CD4-positive, CD25-positive, alpha-beta regulatory T cell (primary cell): ENCODE measurements around the gene UBE2H. TPM values are rescaled to one million over a fixed set of nuclear protein-coding genes. Genes with fewer than 3 reads are reported as not detected.

Source experiments
- ATAC-seq, 2 donors: fragments of 150-1000 bp; cut with Tn5 transposase; one replicate each; pipeline ENCODE4 v1.10.0; 2021; ENCODE audit warnings: low read depth in 2 of 2, moderate number of reproducible peaks in 2 of 2, moderate library complexity in 1 of 2
- DNase-seq, 3 donors: peaks; one replicate each; pipeline versions ENCODE4 v3.0.0 to v3.0.0-alpha.2; 2012 to 2022; ENCODE audit warnings: mixed read lengths in 1 of 3
- H3K27ac ChIP-seq: one replicate; pipeline ENCODE4 v1.7.0; 2013; ENCODE audit warnings: mild to moderate bottlenecking, low read length; ENCODE audit not compliant: insufficient read depth, poor library complexity, severe bottlenecking
- H3K27me3 ChIP-seq: one replicate; pipeline ENCODE4 v1.7.0; 2013; ENCODE audit warnings: low read length; ENCODE audit not compliant: control insufficient read depth, insufficient read depth
- H3K36me3 ChIP-seq: one replicate; pipeline ENCODE4 v1.7.0; 2013; ENCODE audit warnings: mild to moderate bottlenecking, low read length, moderate library complexity; ENCODE audit not compliant: control insufficient read depth, insufficient read depth
- H3K4me1 ChIP-seq: 2 replicates; pipeline ENCODE4 v1.7.0; 2013; ENCODE audit warnings: mild to moderate bottlenecking, low read length; ENCODE audit not compliant: insufficient read depth, control insufficient read depth, poor library complexity, severe bottlenecking
- H3K4me3 ChIP-seq: one replicate; pipeline ENCODE4 v1.7.0; 2013; ENCODE audit warnings: low read depth, mild to moderate bottlenecking, low read length, moderate library complexity
- H3K9me3 ChIP-seq, 2 experiments: 1 replicate in 1 of 2; 2 replicates in 1 of 2; pipeline ENCODE4 v1.7.0; 2013; ENCODE audit warnings: low read length in 2 of 2, mild to moderate bottlenecking in 1 of 2, moderate library complexity in 1 of 2; ENCODE audit not compliant: control insufficient read depth in 2 of 2
- H3K27ac Mint-ChIP-seq, 3 donors: one replicate each; pipeline ENCODE4 v1.8.0; 2020 to 2022; ENCODE audit warnings: mild to moderate bottlenecking in 3 of 3, mixed read lengths in 3 of 3, moderate library complexity in 2 of 3
- H3K27me3 Mint-ChIP-seq: one replicate; pipeline ENCODE4 v1.8.0; 2022; ENCODE audit warnings: mild to moderate bottlenecking, mixed read lengths
- H3K36me3 Mint-ChIP-seq: one replicate; pipeline ENCODE4 v1.8.0; 2020; ENCODE audit warnings: mixed read lengths
- H3K4me1 Mint-ChIP-seq, 4 donors: one replicate each; pipeline ENCODE4 v1.8.0; 2020 to 2022; ENCODE audit warnings: mixed read lengths in 4 of 4, mild to moderate bottlenecking in 1 of 4
- H3K4me3 Mint-ChIP-seq, 4 donors: one replicate each; pipeline ENCODE4 v1.8.0; 2020 to 2022; ENCODE audit warnings: mild to moderate bottlenecking in 4 of 4, mixed read lengths in 4 of 4, moderate library complexity in 3 of 4
- H3K9me3 Mint-ChIP-seq, 7 donors: one replicate each; pipeline ENCODE4 v1.8.0; 2020 to 2022; ENCODE audit warnings: mixed read lengths in 7 of 7, mild to moderate bottlenecking in 3 of 7, moderate library complexity in 2 of 7
- polyA plus RNA-seq, 4 donors: library from polyadenylated mRNA; unstranded; fragments of 300-500 nt; fragmentation: Illumina TruSeq; gene quantifications; one replicate each; pipeline ENCODE4 v1.2.3, GENCODE V29; 2021
- total RNA-seq: library from RNA; stranded (reverse); gene quantifications from one replicate; pipeline ENCODE4 v1.2.3, GENCODE V29; 2022

The UBE2H gene
- total and polyA plus RNA-seq, 5 donors from 2014 or later, result 50.7 to 109 (median 63.5) TPM

DNA sequence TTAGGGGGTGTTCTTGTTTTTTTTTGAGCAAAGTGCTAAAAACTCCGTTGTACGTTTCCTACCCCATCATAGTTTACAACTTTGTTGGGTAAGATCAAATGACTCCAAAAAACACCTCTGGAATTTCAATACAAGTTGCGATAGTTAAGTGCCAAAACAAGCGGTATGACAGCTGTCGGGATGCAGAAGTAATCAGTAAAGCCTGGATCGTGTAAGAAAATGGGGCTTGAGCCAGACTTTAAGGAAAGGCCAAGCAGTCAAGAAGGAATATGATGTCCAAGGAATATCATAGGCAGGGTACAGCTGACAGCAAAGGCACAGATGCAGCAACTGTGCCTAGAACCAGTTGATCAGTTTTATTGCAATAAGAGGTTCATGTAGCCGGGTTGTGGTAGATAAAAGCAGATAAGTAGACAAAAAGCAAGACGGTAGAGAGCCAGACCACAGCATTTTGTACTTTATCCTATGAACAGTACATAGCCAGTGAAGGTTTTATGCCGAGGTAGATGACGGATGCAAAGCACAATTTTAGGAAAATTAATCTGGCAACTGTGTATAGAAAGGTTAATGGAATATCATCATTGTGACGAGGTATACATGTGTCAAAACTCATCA lies 45.5 kb downstream of the UBE2H start:
- ATAC-seq (no peak), DNase-seq (peak in 1 of 3 donors; percentile 11)
- Mint-ChIP-seq H3K27ac (peak overlapping the region; percentile 75 to 90 (median 84)), H3K9me3 (peaks cover 0 to 11% (median 0%) of the 10 kb centered on the region in 7 donors), H3K4me3 (peak overlapping the region; percentile 66 to 86 (median 78)), H3K27me3 (peaks cover 4% of the 10 kb centered on the region), H3K4me1 (peaks cover 31 to 93% (median 75%) of the 10 kb centered on the region in 4 donors), H3K36me3 (peaks cover 50% of the 10 kb centered on the region)
- H3K27ac ChIP-seq, result peak overlapping the region; percentile 65
- peaks cover 7% of the 10 kb centered on the region for H3K36me3 ChIP-seq
- H3K9me3 ChIP-seq, result no peaks in the 10 kb centered on the region
- H3K27me3 ChIP-seq, result no peaks in the 10 kb centered on the region
- peak overlapping the region; percentile 79 for H3K4me3 ChIP-seq
- H3K4me1 ChIP-seq, result peaks cover 64% of the 10 kb centered on the region

DNA sequence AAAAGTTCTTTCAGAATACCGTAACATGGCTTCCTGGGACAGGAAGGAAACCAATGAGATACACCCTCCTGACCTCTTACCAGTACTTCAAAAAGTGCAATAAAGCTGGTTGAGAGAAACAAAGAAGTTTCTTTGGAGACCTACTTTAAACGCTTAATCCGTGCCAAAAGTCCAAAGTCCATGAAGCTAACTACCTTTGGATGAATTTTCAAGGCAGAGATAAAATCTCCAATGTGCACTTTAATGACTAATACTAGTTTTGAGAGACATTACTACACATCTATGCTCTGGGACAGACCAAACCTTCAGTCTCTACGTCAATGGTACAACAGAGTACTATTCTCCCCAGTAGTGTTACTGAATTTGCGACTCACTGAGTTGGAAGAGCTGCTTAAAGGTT lies 46.1 kb downstream of the UBE2H start:
- peak overlapping the region; percentile 79 for H3K4me3 ChIP-seq
- peaks cover 51% of the 10 kb centered on the region for H3K36me3 Mint-ChIP-seq
- ATAC-seq (peak; percentile 63 to 75), DNase-seq (peak in 2 of 3 donors; percentile 44 to 56)
- H3K27me3 Mint-ChIP-seq, result peaks cover 4% of the 10 kb centered on the region
- H3K4me1 ChIP-seq, result peaks cover 64% of the 10 kb centered on the region
- peaks cover 31 to 97% (median 75%) of the 10 kb centered on the region in 4 donors for H3K4me1 Mint-ChIP-seq
- peak overlapping the region; percentile 75 to 90 (median 84) for H3K27ac Mint-ChIP-seq
- no peaks in the 10 kb centered on the region for H3K9me3 ChIP-seq
- H3K4me3 Mint-ChIP-seq, result peak overlapping the region; percentile 66 to 86 (median 78)
- H3K36me3 ChIP-seq, result peaks cover 7% of the 10 kb centered on the region
- no peaks in the 10 kb centered on the region for H3K27me3 ChIP-seq
- peaks cover 0 to 11% (median 0%) of the 10 kb centered on the region in 7 donors for H3K9me3 Mint-ChIP-seq
- peak overlapping the region; percentile 65 for H3K27ac ChIP-seq

DNA sequence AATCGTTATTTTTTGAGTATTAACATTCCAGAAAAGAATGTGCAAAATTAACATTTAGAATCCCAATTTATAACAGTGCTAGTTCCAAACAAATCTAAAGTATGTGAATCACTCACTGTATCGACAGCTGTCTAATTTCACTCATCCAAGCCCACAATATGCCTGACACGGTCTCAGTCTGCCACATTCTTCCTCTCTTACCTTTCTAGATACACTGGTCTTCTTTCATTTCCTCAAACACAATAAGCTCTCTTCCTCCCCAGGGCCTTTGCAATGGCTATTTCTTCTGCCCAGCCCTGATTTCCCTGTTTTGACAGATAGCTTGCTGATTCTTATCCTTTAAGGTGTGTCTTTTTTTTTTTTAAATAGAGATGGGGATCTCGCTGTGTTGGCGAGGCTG lies 48.8 kb downstream of the UBE2H start:
- Mint-ChIP-seq H3K4me1 (peaks cover 32 to 87% (median 73%) of the 10 kb centered on the region in 4 donors), H3K9me3 (peaks cover 0 to 11% (median 0%) of the 10 kb centered on the region in 7 donors), H3K4me3 (peak overlapping the region in 1 of 4 donors; percentile 18), H3K27me3 (no peaks in the 10 kb centered on the region), H3K36me3 (peaks cover 36% of the 10 kb centered on the region), H3K27ac (peak overlapping the region; percentile 74 to 90 (median 75))
- H3K36me3 ChIP-seq, result peaks cover 16% of the 10 kb centered on the region
- no peaks in the 10 kb centered on the region for H3K27me3 ChIP-seq
- no peak overlapping the region for H3K4me3 ChIP-seq
- no peak for DNase-seq
- peaks cover 62% of the 10 kb centered on the region for H3K4me1 ChIP-seq
- H3K9me3 ChIP-seq, result no peaks in the 10 kb centered on the region
- no peak for ATAC-seq
- H3K27ac ChIP-seq, result no peak overlapping the region

DNA sequence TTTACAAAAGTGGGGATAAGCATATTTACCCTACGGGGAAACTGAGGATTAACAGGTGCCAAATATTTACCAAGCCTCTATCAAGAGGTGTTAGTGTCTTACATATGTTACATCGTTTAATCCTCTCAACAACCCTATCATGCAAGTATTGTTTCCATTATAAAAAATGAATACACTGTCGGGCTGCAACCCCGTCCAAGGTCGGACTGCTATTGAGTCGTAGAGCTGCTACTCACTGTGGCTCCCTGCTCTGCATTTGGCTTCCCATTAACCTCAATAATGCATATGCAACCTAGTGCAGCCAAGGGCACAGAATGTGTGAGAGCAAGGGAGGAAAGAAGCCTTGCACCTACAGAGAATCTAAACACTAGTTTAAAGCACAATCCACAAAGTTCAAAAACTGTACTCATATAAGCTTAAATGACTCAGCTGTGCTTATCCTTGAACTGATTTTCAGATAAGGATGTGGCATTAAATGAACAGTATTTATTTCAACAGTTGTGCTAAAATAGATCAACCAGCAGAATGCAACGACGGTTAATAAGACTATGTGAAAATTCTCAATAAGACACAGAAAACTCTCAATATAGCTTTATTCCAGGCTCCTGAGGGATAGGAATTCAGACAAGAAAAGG lies 49.9 kb downstream of the UBE2H start:
- Mint-ChIP-seq H3K27me3 (no peaks in the 10 kb centered on the region), H3K27ac (peak overlapping the region in 2 of 3 donors; percentile 7 to 82), H3K4me3 (peak overlapping the region in 3 of 4 donors; percentile 41 to 86 (median 66)), H3K9me3 (peaks cover 0 to 11% (median 0%) of the 10 kb centered on the region in 7 donors), H3K36me3 (peaks cover 35% of the 10 kb centered on the region), H3K4me1 (peaks cover 29 to 87% (median 73%) of the 10 kb centered on the region in 4 donors)
- Histone ChIP-seq H3K36me3 (peaks cover 16% of the 10 kb centered on the region), H3K9me3 (no peaks in the 10 kb centered on the region), H3K4me1 (peaks cover 59% of the 10 kb centered on the region), H3K4me3 (peak overlapping the region; percentile 8), H3K27me3 (no peaks in the 10 kb centered on the region), H3K27ac (no peak overlapping the region)
- ATAC-seq, result no peak
- DNase-seq, result peak in 1 of 3 donors; percentile 31

DNA sequence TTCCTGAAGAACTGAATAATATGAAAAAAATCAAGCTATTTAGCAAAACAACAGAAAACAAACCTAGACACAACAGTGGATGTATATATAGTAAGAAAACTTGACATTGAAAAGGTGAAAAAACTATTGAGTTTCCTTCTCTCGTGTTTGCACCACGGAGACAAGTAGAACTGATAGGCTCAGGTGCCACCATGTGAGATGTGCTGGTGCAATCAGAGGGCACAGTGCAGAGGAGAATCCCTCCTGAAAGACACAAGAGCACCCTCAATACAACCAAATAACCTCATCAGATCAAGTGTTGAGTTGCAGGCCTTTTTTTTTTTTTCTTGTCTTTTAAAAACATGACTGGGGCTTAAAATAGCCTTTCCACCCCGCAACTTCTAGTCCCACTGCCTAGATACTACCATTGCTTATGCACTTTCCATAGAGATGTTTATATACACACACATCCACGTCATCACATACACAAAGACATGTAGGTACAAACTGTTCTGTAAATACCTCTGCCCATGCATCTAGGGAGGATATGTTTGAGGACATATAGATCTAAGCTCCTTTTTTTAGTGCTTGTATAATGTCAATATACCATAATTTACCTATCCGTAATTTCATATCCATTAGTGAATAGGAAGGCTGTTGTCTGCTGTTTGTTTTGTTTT lies 54.1 kb downstream of the UBE2H start:
- peaks cover 21% of the 10 kb centered on the region for H3K4me1 ChIP-seq

DNA sequence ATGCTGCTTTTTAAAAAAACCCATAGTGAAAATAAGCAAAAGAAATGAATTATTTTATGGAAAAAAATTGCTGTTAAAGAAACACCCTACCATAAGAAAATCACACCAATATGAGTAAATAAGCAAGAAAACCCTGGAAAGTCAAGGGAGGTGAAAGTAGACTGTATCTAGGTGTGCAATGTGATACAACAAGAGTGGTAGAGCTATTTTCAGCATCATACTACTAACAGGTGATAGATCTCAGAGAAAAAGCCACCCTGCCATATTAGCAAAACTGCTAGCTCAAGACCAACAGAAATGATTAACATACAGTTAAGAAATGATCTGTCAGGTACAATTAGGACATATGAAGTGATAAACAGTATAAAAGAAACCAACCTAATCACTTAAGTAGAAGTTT lies 54.8 kb downstream of the UBE2H start:
- DNase-seq, result no peak
- H3K27me3 ChIP-seq, result no peaks in the 10 kb centered on the region
- H3K4me3 ChIP-seq, result peak overlapping the region; percentile 42
- H3K36me3 ChIP-seq, result peaks cover 15% of the 10 kb centered on the region
- no peaks in the 10 kb centered on the region for H3K27me3 Mint-ChIP-seq
- H3K4me3 Mint-ChIP-seq, result no peak overlapping the region
- H3K27ac ChIP-seq, result no peak overlapping the region
- peaks cover 18 to 64% (median 52%) of the 10 kb centered on the region in 4 donors for H3K4me1 Mint-ChIP-seq
- peak overlapping the region in 2 of 3 donors; percentile 24 to 56 for H3K27ac Mint-ChIP-seq
- peaks cover 19% of the 10 kb centered on the region for H3K4me1 ChIP-seq
- no peak for ATAC-seq
- H3K9me3 Mint-ChIP-seq, result no peaks in the 10 kb centered on the region
- peaks cover 39% of the 10 kb centered on the region for H3K36me3 Mint-ChIP-seq
- no peaks in the 10 kb centered on the region for H3K9me3 ChIP-seq

More for the DNA sequence above, 54.1 kb downstream of the UBE2H start:
- ATAC-seq, result no peak
- Mint-ChIP-seq H3K27me3 (no peaks in the 10 kb centered on the region), H3K4me1 (peaks cover 18 to 64% (median 52%) of the 10 kb centered on the region in 4 donors), H3K36me3 (peaks cover 36% of the 10 kb centered on the region), H3K4me3 (peak overlapping the region in 1 of 4 donors; percentile 44), H3K9me3 (no peaks in the 10 kb centered on the region), H3K27ac (peak overlapping the region in 2 of 3 donors; percentile 56 to 85)
- H3K9me3 ChIP-seq, result no peaks in the 10 kb centered on the region
- H3K36me3 ChIP-seq, result peaks cover 15% of the 10 kb centered on the region
- peak overlapping the region; percentile 42 for H3K4me3 ChIP-seq
- no peak for DNase-seq
- no peaks in the 10 kb centered on the region for H3K27me3 ChIP-seq
- no peak overlapping the region for H3K27ac ChIP-seq

DNA sequence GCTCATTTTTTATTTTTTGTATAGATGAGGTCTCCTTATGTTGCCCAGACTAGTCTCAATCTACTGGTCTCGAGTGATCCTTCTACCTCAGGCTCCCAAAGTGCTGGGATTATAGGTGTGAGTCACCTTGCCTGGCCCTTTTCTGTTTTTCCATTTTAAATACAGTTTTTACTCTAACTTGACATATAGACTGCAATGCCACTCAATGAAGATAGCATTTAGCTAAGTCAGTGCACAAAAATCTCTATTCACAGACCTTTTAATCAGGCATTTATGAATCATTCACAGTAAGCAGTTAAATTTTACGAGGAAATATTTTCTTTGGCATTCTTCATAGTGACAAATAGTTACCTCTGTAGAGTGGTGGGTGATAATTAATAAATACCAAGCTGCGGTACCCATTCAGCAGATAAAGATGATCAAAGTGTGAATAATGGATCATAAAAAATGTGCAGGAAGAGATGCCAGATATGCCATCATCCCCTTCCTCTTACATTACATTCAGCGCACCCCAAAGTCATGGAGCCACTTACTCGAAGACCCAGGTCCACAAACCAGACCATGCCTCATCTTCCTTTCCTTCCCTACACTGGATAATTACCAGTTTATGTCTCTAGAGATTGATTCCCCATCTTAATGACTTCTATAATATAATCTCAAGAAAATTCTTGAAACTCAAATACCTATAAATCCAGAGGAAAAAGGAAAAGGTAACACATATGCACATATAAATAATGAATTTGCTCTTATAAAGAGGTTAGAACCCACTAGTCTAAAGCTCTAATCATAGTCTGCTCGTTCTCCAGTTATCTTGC lies 56.0 kb downstream of the UBE2H start:
- no peak for DNase-seq
- no peak overlapping the region for H3K4me3 Mint-ChIP-seq
- peaks cover 15% of the 10 kb centered on the region for H3K36me3 ChIP-seq
- no peaks in the 10 kb centered on the region for H3K27me3 Mint-ChIP-seq
- peaks cover 13% of the 10 kb centered on the region for H3K4me1 ChIP-seq
- H3K27ac ChIP-seq, result no peak overlapping the region
- no peak overlapping the region for H3K4me3 ChIP-seq
- no peaks in the 10 kb centered on the region for H3K27me3 ChIP-seq
- ATAC-seq, result no peak
- peak overlapping the region in 2 of 3 donors; percentile 18 to 22 for H3K27ac Mint-ChIP-seq
- peaks cover 37% of the 10 kb centered on the region for H3K36me3 Mint-ChIP-seq
- no peaks in the 10 kb centered on the region for H3K9me3 Mint-ChIP-seq
- no peaks in the 10 kb centered on the region for H3K9me3 ChIP-seq
- peaks cover 18 to 59% (median 44%) of the 10 kb centered on the region in 4 donors for H3K4me1 Mint-ChIP-seq
